ENCODE data around the gene SULT2A1. TPM values are rescaled to one million over a fixed set of nuclear protein-coding genes. Genes with fewer than 3 reads are reported as not detected.

The SULT2A1 gene
- total and polyA plus RNA-seq, 2 of the 8 experiments (the other 6 are each of a cell fraction or from before 2014, with no cell fraction given) = not detected

DNA sequence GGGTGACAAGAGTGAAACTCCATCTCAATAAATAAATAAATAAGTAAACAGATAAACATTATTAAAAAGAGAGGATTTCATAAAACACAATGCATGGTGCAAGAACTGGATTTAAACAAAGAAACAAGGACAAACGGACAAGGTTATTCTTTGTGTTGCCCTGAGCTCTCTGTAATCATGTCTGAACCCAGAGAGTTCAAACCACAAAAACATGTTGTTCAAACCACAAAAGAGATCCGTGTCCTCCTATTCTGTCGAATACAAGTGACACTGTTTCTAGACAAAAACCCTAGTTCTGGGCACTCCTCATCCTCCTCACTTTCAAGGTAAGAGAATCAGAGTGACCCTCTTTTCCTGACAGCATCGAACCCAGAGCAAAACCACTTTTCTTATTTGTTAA lies 31.7 kb downstream of the SULT2A1 start:
- Histone ChIP-seq H3K23ac (ENCODE audit: insufficient read length) (no peak overlapping the region), H2BK20ac (ENCODE audit: low read length) (no peak overlapping the region), H3K4me3 (ENCODE audit: extremely low read depth in 1 of 4, insufficient read depth in 2 of 4, low read depth in 3 of 4, low read length in 4 of 4) (no peak overlapping the region), H4K5ac (ENCODE audit: insufficient read length, low read depth, low read length) (no peak overlapping the region), H3K9me3 (ENCODE audit: insufficient read depth in 2 of 2, low read depth in 1 of 2, low read length in 1 of 2) (no peaks in the 10 kb centered on the region), H3K23me2 (ENCODE audit: low read depth, low read length) (no peaks in the 10 kb centered on the region), H2BK15ac (ENCODE audit: low read length) (no peak overlapping the region), H2AK5ac (ENCODE audit: low read depth, low read length) (no peak overlapping the region), H2AFZ (ENCODE audit: low read length) (no peak overlapping the region), H3K4ac (replicated peaks; ENCODE audit: insufficient read length, low read depth, low read length) (no peak overlapping the region), H2BK12ac (ENCODE audit: low read depth, low read length) (peak overlapping the region; percentile 5; the same call in 1 of the 2 replicates), H4K20me1 (replicated peaks in 1 of 2; ENCODE audit: control insufficient read depth in 1 of 2, insufficient read depth in 2 of 2, low read length in 2 of 2) (no peaks in the 10 kb centered on the region), H3K14ac (ENCODE audit: insufficient read length) (no peak overlapping the region), H3K36me3 (ENCODE audit: control insufficient read depth in 2 of 4, insufficient read depth in 4 of 4, low read length in 3 of 4) (no peaks in the 10 kb centered on the region), H4K91ac (replicated peaks; ENCODE audit: insufficient read length, low read length) (no peak overlapping the region), H3K56ac (replicated peaks; ENCODE audit: insufficient read length, low read depth, low read length) (no peak overlapping the region), H3K4me1 (replicated peaks in 1 of 4; ENCODE audit: control insufficient read depth in 3 of 4, insufficient read depth in 4 of 4, low read length in 3 of 4) (peaks cover 2 to 8% (median 4%) of the 10 kb centered on the region in 4 experiments; a peak in 5 of 7 replicates), H4K8ac (ENCODE audit: extremely low read depth, insufficient read depth, low read length) (no peak overlapping the region), H3K18ac (ENCODE audit: extremely low read depth, low read length) (no peak overlapping the region), H3K79me1 (ENCODE audit: low read depth, low read length) (no peaks in the 10 kb centered on the region), H2BK5ac (ENCODE audit: low read depth, low read length) (no peak overlapping the region), H3K4me2 (ENCODE audit: insufficient read depth in 1 of 2, low read depth in 2 of 2, low read length in 2 of 2) (no peak overlapping the region), H3K79me2 (ENCODE audit: control insufficient read depth in 1 of 2, insufficient read depth in 2 of 2, low read length in 2 of 2) (no peaks in the 10 kb centered on the region), H3K27ac (ENCODE audit: low read depth, low read length) (no peak overlapping the region), H3K27me3 (replicated peaks in 1 of 4; ENCODE audit: control insufficient read depth in 3 of 4, extremely low read depth in 1 of 4, insufficient read depth in 3 of 4, low read length in 3 of 4) (no peaks in the 10 kb centered on the region), H3K9ac (replicated peaks in 1 of 4; ENCODE audit: extremely low read depth in 1 of 4, low read depth in 3 of 4, low read length in 3 of 4) (no peak overlapping the region), H2BK120ac (replicated peaks; ENCODE audit: low read depth, low read length) (no peak overlapping the region)
- TF ChIP-seq POLR2AphosphoS5 (IDR thresholded peaks at IDR 0.05; ENCODE audit: low read depth, low read length) (no peak), ASH2L (IDR thresholded peaks at IDR 0.05; ENCODE audit: low read length) (no peak), TEAD4 (IDR thresholded peaks at IDR 0.05; ENCODE audit: low read depth, low read length) (no peak), BRCA1 (IDR thresholded peaks at IDR 0.05; ENCODE audit: low read depth, low read length) (no peak), JUND (IDR thresholded peaks at IDR 0.05; ENCODE audit: low read length) (no peak)
- TF ChIP-seq, protein P1, sequence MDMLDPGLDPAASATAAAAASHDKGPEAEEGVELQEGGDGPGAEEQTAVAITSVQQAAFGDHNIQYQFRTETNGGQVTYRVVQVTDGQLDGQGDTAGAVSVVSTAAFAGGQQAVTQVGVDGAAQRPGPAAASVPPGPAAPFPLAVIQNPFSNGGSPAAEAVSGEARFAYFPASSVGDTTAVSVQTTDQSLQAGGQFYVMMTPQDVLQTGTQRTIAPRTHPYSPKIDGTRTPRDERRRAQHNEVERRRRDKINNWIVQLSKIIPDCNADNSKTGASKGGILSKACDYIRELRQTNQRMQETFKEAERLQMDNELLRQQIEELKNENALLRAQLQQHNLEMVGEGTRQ (IDR thresholded peaks at IDR 0.05; ENCODE audit: low read length) = no peak
- DNase-seq (ENCODE audit: low read depth in 1 of 2, low spot score in 2 of 2) = no peak
- ChIA-PET POLR2A (ENCODE audit: partially characterized antibody) (no interaction called here), CTCF (ENCODE audit: partially characterized antibody) (interaction anchor here (1.7 to 4.6 kb wide), 2 partner anchors 10 to 11 kb away, joined by 3 to 38 read pairs; no protein-coding TSS in a partner anchor)
- no peak for FAIRE-seq
- 90% methylated on average over 4 of the region's 4 CpGs; no CpG with 5 or more reads in 1 of the 2 experiments for WGBS, 2 experiments (ENCODE audit: extremely low coverage in 1 of 2, insufficient coverage in 1 of 2, insufficient read length in 1 of 2, insufficient replicate concordance in 2 of 2, low coverage in 1 of 2, low lambda C conversion rate in 2 of 2, missing lambda C conversion rate in 1 of 2)
